ENCODE data around the gene TNK2. TPM values are rescaled to one million over a fixed set of nuclear protein-coding genes. Genes with fewer than 3 reads are reported as not detected.

Gene TNK2
- polyA plus RNA-seq, 1 donor (not counting 4 experiments of a cell fraction or from before 2014, with no cell fraction given), result 15.8 TPM

- DNase-seq (ENCODE audit: low read depth, low spot score), result no peak
- Histone ChIP-seq H4K20me1 (ENCODE audit: control insufficient read depth, extremely low read depth, insufficient read depth, low read length) (peaks cover 11% of the 10 kb centered on the region), H3K9me1 (ENCODE audit: control insufficient read depth, extremely low read depth, insufficient read depth, low read length) (peaks cover 3% of the 10 kb centered on the region), H3K4me1 (ENCODE audit: control insufficient read depth, extremely low read depth, insufficient read depth, low read length) (peaks cover 70% of the 10 kb centered on the region), H3K4me3 (ENCODE audit: control insufficient read depth in 2 of 3, extremely low read depth in 1 of 3, insufficient read depth in 2 of 3, low read depth in 1 of 3, low read length in 3 of 3) (peak overlapping the region; percentile 62 to 65 (median 62)), H3K79me2 (ENCODE audit: control insufficient read depth, insufficient read depth, low read length) (peaks cover 37% of the 10 kb centered on the region), H3K9ac (ENCODE audit: control insufficient read depth, extremely low read depth, insufficient read depth, low read length) (peak overlapping the region; percentile 78), H3K27me3 (ENCODE audit: control insufficient read depth, extremely low read depth, insufficient read depth, low read length) (no peaks in the 10 kb centered on the region), H3K4me2 (ENCODE audit: control insufficient read depth, extremely low read depth, insufficient read depth, low read depth, low read length) (peak overlapping the region; percentile 93), H3K9me3 (ENCODE audit: control insufficient read depth, low read depth, low read length) (no peaks in the 10 kb centered on the region), H3K36me3 (ENCODE audit: control insufficient read depth in 2 of 2, extremely low read depth in 1 of 2, insufficient read depth in 2 of 2, low read length in 2 of 2) (no peaks in the 10 kb centered on the region), H2AFZ (ENCODE audit: control insufficient read depth, low read length) (peak overlapping the region; percentile 84), H3K27ac (ENCODE audit: control insufficient read depth, insufficient read depth, low read length) (peak overlapping the region; percentile 83)
- TF ChIP-seq EZH2 (IDR thresholded peaks at IDR 0.05; ENCODE audit: low read length) (no peak), CTCF (optimal IDR thresholded peaks at IDR 0.05 in 1 of 3, IDR thresholded peaks at IDR 0.05 in 1 of 3, conservative IDR thresholded peaks at IDR 0.05 in 1 of 3; ENCODE audit: extremely low read depth in 1 of 3, insufficient read depth in 2 of 3, low read length in 3 of 3) (no peak)
- no peak for FAIRE-seq
- dilution Hi-C loops (cut with MboI; ENCODE audit: extremely low pct_ligation_motif_present, low sequenced_read_pairs), result no loop called here
These were observed 1.5 kb upstream of the TNK2 start for GRCh38 chr3:195909644-195910498.

- peaks cover 11% of the 10 kb centered on the region for H4K20me1 ChIP-seq (ENCODE audit: control insufficient read depth, extremely low read depth, insufficient read depth, low read length)
- DNase-seq (ENCODE audit: low read depth, low spot score), result no peak
- H3K4me3 ChIP-seq (ENCODE audit: control insufficient read depth in 2 of 3, extremely low read depth in 1 of 3, insufficient read depth in 2 of 3, low read depth in 1 of 3, low read length in 3 of 3), result peak overlapping the region; percentile 62 to 79 (median 76)
- peaks cover 66% of the 10 kb centered on the region for H3K4me1 ChIP-seq (ENCODE audit: control insufficient read depth, extremely low read depth, insufficient read depth, low read length)
- peak overlapping the region; percentile 71 for H3K9ac ChIP-seq (ENCODE audit: control insufficient read depth, extremely low read depth, insufficient read depth, low read length)
- peak overlapping the region; percentile 92 for H3K4me2 ChIP-seq (ENCODE audit: control insufficient read depth, extremely low read depth, insufficient read depth, low read depth, low read length)
- H3K36me3 ChIP-seq (ENCODE audit: control insufficient read depth in 2 of 2, extremely low read depth in 1 of 2, insufficient read depth in 2 of 2, low read length in 2 of 2), result no peaks in the 10 kb centered on the region
- H3K9me1 ChIP-seq (ENCODE audit: control insufficient read depth, extremely low read depth, insufficient read depth, low read length), result peaks cover 3% of the 10 kb centered on the region
- H3K79me2 ChIP-seq (ENCODE audit: control insufficient read depth, insufficient read depth, low read length), result peaks cover 46% of the 10 kb centered on the region
- no peaks in the 10 kb centered on the region for H3K9me3 ChIP-seq (ENCODE audit: control insufficient read depth, low read depth, low read length)
- dilution Hi-C loops (cut with MboI; ENCODE audit: extremely low pct_ligation_motif_present, low sequenced_read_pairs), result no loop called here
- peak overlapping the region; percentile 82 for H3K27ac ChIP-seq (ENCODE audit: control insufficient read depth, insufficient read depth, low read length)
- no peak overlapping the region for H2AFZ ChIP-seq (ENCODE audit: control insufficient read depth, low read length)
- no peaks in the 10 kb centered on the region for H3K27me3 ChIP-seq (ENCODE audit: control insufficient read depth, extremely low read depth, insufficient read depth, low read length)
- no peak for TF ChIP-seq EZH2 (IDR thresholded peaks at IDR 0.05; ENCODE audit: low read length)
- no peak for TF ChIP-seq CTCF (optimal IDR thresholded peaks at IDR 0.05 in 1 of 3, IDR thresholded peaks at IDR 0.05 in 1 of 3, conservative IDR thresholded peaks at IDR 0.05 in 1 of 3; ENCODE audit: extremely low read depth in 1 of 3, insufficient read depth in 2 of 3, low read length in 3 of 3)
- FAIRE-seq, result no peak
These were observed 587 bp upstream of the TNK2 start for GRCh38 chr3:195908694-195909581.

All from keratinocyte (primary cell).